CD4-positive, alpha-beta memory T cell (primary cell): ENCODE measurements around the gene SUCO. TPM values are rescaled to one million over a fixed set of nuclear protein-coding genes. Genes with fewer than 3 reads are reported as not detected.
A peak's percentile ranks its signal among the peaks of the same experiment; 100 is the strongest.

ENCODE experiments used
- CTCF ChIA-PET: fragments of 350-600 bp; sonication (Branson Sonifier 250); formaldehyde crosslinking; loops from one replicate; lab custom pipeline; 2021; ENCODE audit warnings: inconsistent platforms; ENCODE audit not compliant: partially characterized antibody; lab: Charles Lee
- POLR2A ChIA-PET: fragments of 350-600 bp; sonication (Branson Sonifier 250); formaldehyde crosslinking; loops from one replicate; lab custom pipeline; 2021; ENCODE audit not compliant: partially characterized antibody; lab: Charles Lee
- DNase-seq, 5 donors: peaks; one replicate each; pipeline versions ENCODE4 v3.0.0 to v3.0.0-alpha.2; 2020 to 2022; ENCODE audit warnings: mixed read lengths in 1 of 5
- H3K27ac ChIP-seq: one replicate; pipeline ENCODE4 v1.7.0; 2013; ENCODE audit warnings: low read depth, low read length
- H3K27me3 ChIP-seq: 2 replicates; pipeline ENCODE4 v1.7.0; 2013; ENCODE audit warnings: mild to moderate bottlenecking, low read length, moderate library complexity; ENCODE audit not compliant: insufficient read depth
- H3K36me3 ChIP-seq: 2 replicates; pipeline ENCODE4 v1.7.0; 2013; ENCODE audit warnings: mild to moderate bottlenecking, low read length, moderate library complexity; ENCODE audit not compliant: insufficient read depth
- H3K4me1 ChIP-seq: 2 replicates; pipeline ENCODE4 v1.7.0; 2013; ENCODE audit warnings: mild to moderate bottlenecking, low read length, moderate library complexity; ENCODE audit not compliant: insufficient read depth
- H3K4me3 ChIP-seq, 2 donors: one replicate each; pipeline ENCODE4 v1.7.0; 2013; ENCODE audit warnings: low read length in 2 of 2, mild to moderate bottlenecking in 1 of 2
- H3K9me3 ChIP-seq, 2 donors: one replicate each; pipeline ENCODE4 v1.7.0; 2013; ENCODE audit warnings: low read length in 2 of 2, control low read depth in 1 of 2; ENCODE audit not compliant: control insufficient read depth in 1 of 2
- H3K27ac Mint-ChIP-seq, 7 donors: one replicate each; pipeline ENCODE4 v1.8.0; 2020 to 2021; ENCODE audit warnings: mixed read lengths in 7 of 7, mild to moderate bottlenecking in 6 of 7, inconsistent platforms in 3 of 7, moderate library complexity in 3 of 7
- H3K27me3 Mint-ChIP-seq, 2 donors: one replicate each; pipeline ENCODE4 v1.8.0; 2020 to 2021; ENCODE audit warnings: mixed read lengths in 2 of 2
- H3K36me3 Mint-ChIP-seq, 2 donors: one replicate each; pipeline ENCODE4 v1.8.0; 2020 to 2021; ENCODE audit warnings: mixed read lengths in 2 of 2, inconsistent platforms in 1 of 2, mild to moderate bottlenecking in 1 of 2
- H3K4me1 Mint-ChIP-seq, 4 donors: one replicate each; pipeline ENCODE4 v1.8.0; 2020 to 2021; ENCODE audit warnings: mixed read lengths in 4 of 4, mild to moderate bottlenecking in 1 of 4
- H3K4me3 Mint-ChIP-seq, 8 donors: one replicate each; pipeline ENCODE4 v1.8.0; 2020 to 2021; ENCODE audit warnings: mixed read lengths in 8 of 8, mild to moderate bottlenecking in 7 of 8, moderate library complexity in 6 of 8, inconsistent platforms in 3 of 8
- H3K9me3 Mint-ChIP-seq, 8 donors: one replicate each; pipeline ENCODE4 v1.8.0; 2020 to 2021; ENCODE audit warnings: mixed read lengths in 8 of 8, mild to moderate bottlenecking in 5 of 8, inconsistent platforms in 3 of 8, moderate library complexity in 1 of 8
- intact Hi-C: fragments of 100-400 bp; cut with micrococcal nuclease; formaldehyde crosslinking; loops from one replicate; pipeline ENCODE4 v1.15.1; 2023
- polyA plus RNA-seq, 2 donors: library from polyadenylated mRNA; unstranded; fragments of 300-500 nt; fragmentation: Illumina TruSeq; gene quantifications; one replicate each; pipeline ENCODE4 v1.2.3, GENCODE V29; 2021
- total RNA-seq, 2 experiments: library from RNA; stranded (reverse); gene quantifications; one replicate each; pipeline ENCODE4 v1.2.3, GENCODE V29; 2021

The SUCO gene
- total and polyA plus RNA-seq, 4 experiments from 2014 or later = 12.2 to 74.4 (median 44.1) TPM

DNA sequence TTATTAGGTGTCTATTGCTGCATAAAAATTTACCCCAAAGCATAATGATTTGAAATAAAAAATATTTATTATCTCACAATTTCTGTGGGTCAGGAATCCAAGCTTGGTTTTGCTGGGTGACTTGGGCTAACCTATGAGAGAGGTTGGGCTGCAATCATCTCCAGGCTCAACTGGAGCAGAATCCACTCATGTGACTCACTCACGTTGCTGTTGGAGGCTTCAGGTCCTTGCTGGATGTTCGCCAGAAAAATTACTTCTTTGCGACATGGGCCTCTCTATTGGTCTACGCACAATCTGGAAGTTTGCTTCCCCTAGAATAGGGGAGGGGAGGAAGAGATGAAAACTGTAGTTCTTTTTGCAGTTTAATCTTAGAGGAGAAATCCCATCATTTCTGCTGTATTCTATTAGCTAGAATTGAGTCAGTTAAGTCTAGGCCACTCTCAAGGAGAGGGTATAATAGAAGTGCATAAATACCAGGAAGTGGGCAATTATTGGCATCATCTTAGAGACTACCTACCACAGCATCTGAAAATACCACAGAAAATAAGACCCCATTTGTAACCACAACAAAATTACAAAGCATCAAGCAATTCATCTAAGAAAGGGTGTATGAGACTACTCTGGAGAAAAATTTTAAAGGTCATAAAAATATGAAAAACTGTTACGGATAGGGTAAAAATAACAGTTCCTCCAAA, 120.2 kb downstream of the SUCO start:
- peaks cover 5 to 25% (median 22%) of the 10 kb centered on the region in 4 donors for H3K4me1 Mint-ChIP-seq
- H3K4me3 ChIP-seq = no peak overlapping the region
- POLR2A ChIA-PET = interaction anchor here (1.2 kb wide), 1 partner anchor 13 kb away, joined by 3 read pairs; no protein-coding TSS in a partner anchor
- H3K27ac ChIP-seq = no peak overlapping the region
- no peaks in the 10 kb centered on the region for H3K9me3 Mint-ChIP-seq
- H3K27me3 ChIP-seq = no peaks in the 10 kb centered on the region
- no peaks in the 10 kb centered on the region for H3K9me3 ChIP-seq
- peaks cover 9% of the 10 kb centered on the region for H3K4me1 ChIP-seq
- no peak overlapping the region for H3K4me3 Mint-ChIP-seq
- no peaks in the 10 kb centered on the region for H3K36me3 Mint-ChIP-seq
- no peaks in the 10 kb centered on the region for H3K36me3 ChIP-seq
- CTCF ChIA-PET = interaction anchor here (1.1 to 2.2 kb wide), 2 partner anchors 43 to 66 kb away, joined by 3 to 5 read pairs; no protein-coding TSS in a partner anchor
- intact Hi-C loops = no loop called here
- H3K27ac Mint-ChIP-seq = peak overlapping the region in 1 of 7 donors; percentile 68
- no peak for DNase-seq
- H3K27me3 Mint-ChIP-seq = no peaks in the 10 kb centered on the region

GRCh38 chr1:172654535-172654934, 121.6 kb downstream of the SUCO start:
- Mint-ChIP-seq H3K9me3 (no peaks in the 10 kb centered on the region), H3K27ac (no peak overlapping the region), H3K4me3 (no peak overlapping the region), H3K4me1 (peaks cover 17 to 38% (median 32%) of the 10 kb centered on the region in 4 donors), H3K36me3 (peaks cover 0 to 2% of the 10 kb centered on the region in 2 donors), H3K27me3 (no peaks in the 10 kb centered on the region)
- Histone ChIP-seq H3K36me3 (no peaks in the 10 kb centered on the region), H3K27ac (no peak overlapping the region), H3K27me3 (no peaks in the 10 kb centered on the region), H3K9me3 (no peaks in the 10 kb centered on the region), H3K4me1 (peaks cover 21% of the 10 kb centered on the region), H3K4me3 (no peak overlapping the region)
- no peak for DNase-seq
- intact Hi-C loops = no loop called here
- CTCF ChIA-PET = no interaction called here
- POLR2A ChIA-PET = no interaction called here

GRCh38 chr1:172656576-172656975, 123.6 kb downstream of the SUCO start:
- H3K4me3 ChIP-seq = no peak overlapping the region
- ChIA-PET POLR2A (interaction anchor here (1.3 to 5.5 kb wide), 3 partner anchors 8 to 21 kb away, joined by 3 to 57 read pairs (median 4); no protein-coding TSS in a partner anchor), CTCF (interaction anchor here (1.7 kb wide), 1 partner anchor 63 kb away, joined by 4 read pairs; no protein-coding TSS in a partner anchor)
- no peaks in the 10 kb centered on the region for H3K27me3 ChIP-seq
- H3K4me3 Mint-ChIP-seq = no peak overlapping the region
- H3K4me1 ChIP-seq = peaks cover 38% of the 10 kb centered on the region
- no peaks in the 10 kb centered on the region for H3K9me3 ChIP-seq
- peaks cover 0 to 5% of the 10 kb centered on the region in 2 donors for H3K36me3 Mint-ChIP-seq
- peak overlapping the region in 3 of 7 donors; percentile 1 to 67 (median 13) for H3K27ac Mint-ChIP-seq
- no peak overlapping the region for H3K27ac ChIP-seq
- H3K27me3 Mint-ChIP-seq = no peaks in the 10 kb centered on the region
- DNase-seq = no peak
- intact Hi-C loops = loop anchor here (5.0 kb wide), 1 partner anchor 49 kb away; no protein-coding TSS in a partner anchor
- no peaks in the 10 kb centered on the region for H3K9me3 Mint-ChIP-seq
- H3K36me3 ChIP-seq = no peaks in the 10 kb centered on the region
- peaks cover 30 to 56% (median 49%) of the 10 kb centered on the region in 4 donors for H3K4me1 Mint-ChIP-seq

DNA sequence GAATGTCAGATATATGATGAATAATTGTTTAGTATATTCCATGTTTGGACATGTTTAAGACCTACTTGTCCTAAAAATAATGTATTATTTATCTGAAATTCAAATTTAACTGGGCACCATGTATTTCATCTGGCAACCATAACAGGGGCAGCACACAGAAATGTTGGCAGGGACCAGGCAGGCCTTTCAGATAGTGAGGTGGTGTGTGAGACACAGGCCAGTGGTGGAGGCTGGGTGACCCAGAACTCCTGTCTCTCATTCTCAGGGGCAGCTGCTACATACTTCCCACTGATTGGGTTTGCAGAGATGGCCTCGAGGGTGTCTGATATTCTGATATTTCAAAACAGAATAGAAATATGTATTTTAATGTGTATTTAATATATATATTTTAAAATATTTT, 124.6 kb downstream of the SUCO start:
- intact Hi-C loops = loop anchor here (5.0 kb wide), 1 partner anchor 50 kb away; no protein-coding TSS in a partner anchor
- no peaks in the 10 kb centered on the region for H3K27me3 ChIP-seq
- H3K9me3 ChIP-seq = no peaks in the 10 kb centered on the region
- H3K36me3 ChIP-seq = no peaks in the 10 kb centered on the region
- no peak for DNase-seq
- H3K27me3 Mint-ChIP-seq = no peaks in the 10 kb centered on the region
- H3K4me3 Mint-ChIP-seq = no peak overlapping the region
- H3K4me1 Mint-ChIP-seq = peaks cover 36 to 66% (median 56%) of the 10 kb centered on the region in 4 donors
- no peak overlapping the region for H3K4me3 ChIP-seq
- no peak overlapping the region for H3K27ac ChIP-seq
- no peaks in the 10 kb centered on the region for H3K9me3 Mint-ChIP-seq
- POLR2A ChIA-PET = interaction anchor here (0.9 to 5.5 kb wide), 9 partner anchors 9 to 62 kb away, joined by 3 to 57 read pairs (median 5); no protein-coding TSS in a partner anchor
- peak overlapping the region in 1 of 7 donors; percentile 77 for H3K27ac Mint-ChIP-seq
- H3K36me3 Mint-ChIP-seq = peaks cover 0 to 5% of the 10 kb centered on the region in 2 donors
- CTCF ChIA-PET = interaction anchor here (1.9 kb wide), 2 partner anchors 13 to 28 kb away, joined by 5 to 6 read pairs; no protein-coding TSS in a partner anchor
- H3K4me1 ChIP-seq = peaks cover 48% of the 10 kb centered on the region

DNA sequence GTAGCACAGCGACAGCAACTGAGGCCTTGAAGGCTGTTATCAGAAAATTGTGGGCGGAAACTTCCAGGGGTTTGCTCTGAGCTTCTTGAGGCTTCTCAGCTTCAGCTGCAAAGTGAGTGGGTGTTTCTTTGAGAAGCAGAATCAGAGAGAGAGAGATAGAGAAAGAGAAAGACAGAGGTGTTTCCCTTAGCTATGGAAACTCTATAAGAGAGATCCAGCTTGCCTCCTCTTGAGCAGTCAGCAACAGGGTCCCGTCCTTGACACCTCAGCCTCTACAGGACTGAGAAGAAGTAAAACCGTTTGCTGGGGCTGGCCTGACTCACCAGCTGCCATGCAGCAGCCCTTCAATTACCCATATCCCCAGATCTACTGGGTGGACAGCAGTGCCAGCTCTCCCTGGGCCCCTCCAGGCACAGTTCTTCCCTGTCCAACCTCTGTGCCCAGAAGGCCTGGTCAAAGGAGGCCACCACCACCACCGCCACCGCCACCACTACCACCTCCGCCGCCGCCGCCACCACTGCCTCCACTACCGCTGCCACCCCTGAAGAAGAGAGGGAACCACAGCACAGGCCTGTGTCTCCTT, 126.0 kb downstream of the SUCO start, which contains the start of gene FASLG:
TSS of gene FASLG (plus strand) at position 233 of the 583 bp plus-strand sequence. CDS start at position 332, 99 bp downstream.
- peaks cover 55% of the 10 kb centered on the region for H3K4me1 ChIP-seq
- CTCF ChIA-PET = interaction anchor here (0.8 to 2.4 kb wide), 12 partner anchors 9 to 126 kb away, joined by 3 to 9 read pairs (median 5); partner anchors contain the start of gene SUCO
- H3K36me3 Mint-ChIP-seq = peaks cover 4 to 11% of the 10 kb centered on the region in 2 donors
- H3K27me3 ChIP-seq = no peaks in the 10 kb centered on the region
- H3K4me3 ChIP-seq = peak within 1 kb of the TSS; percentile 12 to 54
- peak within 1 kb of the TSS; percentile 79 to 95 (median 90) for H3K4me3 Mint-ChIP-seq
- H3K27ac Mint-ChIP-seq = peak within 1 kb of the TSS; percentile 77 to 96 (median 89)
- H3K9me3 ChIP-seq = no peaks in the 10 kb centered on the region
- POLR2A ChIA-PET = interaction anchor here (0.6 to 5.5 kb wide), 15 partner anchors 12 to 127 kb away, joined by 3 to 57 read pairs (median 5); partner anchors contain the start of gene SUCO
- no peaks in the 10 kb centered on the region for H3K27me3 Mint-ChIP-seq
- no peaks in the 10 kb centered on the region for H3K36me3 ChIP-seq
- H3K4me1 Mint-ChIP-seq = peaks cover 47 to 73% (median 61%) of the 10 kb centered on the region in 4 donors
- DNase-seq = peak in 4 of 5 donors; percentile 28 to 70 (median 44)
- no peaks in the 10 kb centered on the region for H3K9me3 Mint-ChIP-seq
- peak within 1 kb of the TSS; percentile 55 for H3K27ac ChIP-seq
- intact Hi-C loops = loop anchor here (2.0 to 5.0 kb wide), 2 partner anchors 52 to 60 kb away; no protein-coding TSS in a partner anchor

DNA sequence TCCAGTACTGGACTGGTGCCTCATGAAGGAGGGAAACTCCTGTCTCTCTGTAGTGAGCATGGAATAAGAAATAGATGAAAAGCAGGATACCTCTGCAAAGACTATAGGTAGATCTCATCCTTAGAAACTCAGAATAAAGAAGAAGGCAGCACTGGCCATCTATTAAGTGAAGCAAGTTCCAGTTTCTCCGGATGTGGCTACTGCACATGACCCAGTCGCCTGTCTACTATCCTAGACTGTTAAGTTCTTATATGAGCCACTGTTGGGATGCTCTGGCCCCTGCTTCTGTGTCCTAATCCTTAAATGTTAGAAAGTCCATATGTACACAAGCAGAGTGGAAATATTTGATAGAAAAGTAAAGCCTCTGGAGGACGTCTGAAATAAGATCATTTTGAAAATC, 128.2 kb downstream of the SUCO start:
- Mint-ChIP-seq H3K36me3 (peaks cover 22 to 31% of the 10 kb centered on the region in 2 donors), H3K4me3 (peak overlapping the region; percentile 79 to 95 (median 90)), H3K27ac (peak overlapping the region; percentile 29 to 96 (median 82)), H3K4me1 (peaks cover 55 to 79% (median 64%) of the 10 kb centered on the region in 4 donors), H3K27me3 (no peaks in the 10 kb centered on the region), H3K9me3 (no peaks in the 10 kb centered on the region)
- DNase-seq = no peak
- Histone ChIP-seq H3K4me3 (peak overlapping the region in 1 of 2 donors; percentile 3), H3K9me3 (no peaks in the 10 kb centered on the region), H3K27me3 (no peaks in the 10 kb centered on the region), H3K4me1 (peaks cover 58% of the 10 kb centered on the region), H3K27ac (peak overlapping the region; percentile 30), H3K36me3 (no peaks in the 10 kb centered on the region)
- intact Hi-C loops = loop anchor here (5.0 kb wide), 1 partner anchor 34 kb away; no protein-coding TSS in a partner anchor
- ChIA-PET POLR2A (interaction anchor here (0.8 to 5.5 kb wide), 8 partner anchors 10 to 58 kb away, joined by 3 to 57 read pairs (median 8); no protein-coding TSS in a partner anchor), CTCF (interaction anchor here (0.6 to 3.8 kb wide), 10 partner anchors 11 to 58 kb away, joined by 3 to 33 read pairs (median 4); no protein-coding TSS in a partner anchor)
